Gastrocnemius medialis (tissue), 4 donors: ENCODE results near the gene IGF1R.

Experiments used
- CTCF ChIP-seq, 5 experiments: fragments of 450-650 bp in 3 of 5; fragments of 200-600 bp in 2 of 5; sonication (generic) in 2 of 5; IDR thresholded peaks in 4 of 5; conservative IDR thresholded peaks in 1 of 5; 1 replicate in 4 of 5; 2 replicates in 1 of 5; pipeline ENCODE4 v1.5.1; 2016 to 2019; ENCODE audit warnings: antibody characterized with exemption in 5 of 5, mild to moderate bottlenecking in 3 of 5, moderate library complexity in 3 of 5
- POLR2A ChIP-seq, 2 donors: fragments of 450-650 bp; IDR thresholded peaks; one replicate each; pipeline ENCODE4 v1.6.1; 2017; ENCODE audit warnings: antibody characterized with exemption in 2 of 2, mild to moderate bottlenecking in 2 of 2, moderate library complexity in 2 of 2

GRCh38 chr15:98794748-98795147 is 146.4 kb downstream of the IGF1R start:
- TF ChIP-seq CTCF (IDR thresholded peaks at IDR 0.05 in 4 of 5, conservative IDR thresholded peaks at IDR 0.05 in 1 of 5) (no peak), POLR2A (IDR thresholded peaks at IDR 0.05) (no peak)
